Cerebellar cortex (tissue), 1 donor: ENCODE data around the gene VTA1.

ENCODE experiments used
- DNase-seq: peaks from one replicate; pipeline ENCODE4 v3.0.0-alpha.2; 2015; ENCODE audit warnings: low spot score

Gene VTA1

DNA sequence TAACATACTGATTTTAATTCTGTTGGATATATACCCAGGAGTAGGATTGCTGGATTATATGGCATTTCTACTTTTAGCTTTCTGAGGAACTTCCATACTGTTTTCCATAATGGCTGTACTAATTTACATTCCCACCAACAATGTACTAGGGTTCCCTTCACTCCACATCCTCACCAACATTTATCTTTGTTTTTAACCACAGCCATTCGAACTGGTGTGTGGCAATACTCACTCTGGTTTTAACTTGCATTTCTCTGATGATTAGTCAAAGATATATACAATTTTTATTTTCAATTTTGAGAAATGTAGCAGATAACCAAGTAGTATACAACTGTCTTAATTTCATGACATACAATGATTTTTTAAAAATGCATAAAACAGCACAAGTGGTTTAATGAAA is 124.4 kb downstream of the VTA1 start:
- DNase-seq = no peak
